PFSK-1 (cell line): ENCODE data around the gene ANTXR1.

ENCODE experiments used
- FOXP2 ChIP-seq: optimal IDR thresholded peaks from 2 replicates; pipeline ENCODE3; 2011; ENCODE audit warnings: borderline replicate concordance, control low read depth, inconsistent platforms; ENCODE audit not compliant: insufficient read depth; ENCODE audit errors: extremely low read length, extremely low read depth
- POLR2AphosphoS5 ChIP-seq: IDR thresholded peaks from 2 replicates; pipeline ENCODE4 v1.6.1; 2012; ENCODE audit warnings: low read depth, mild to moderate bottlenecking, control low read depth, low read length, moderate library complexity
- REST ChIP-seq, 2 experiments: IDR thresholded peaks; 2 replicates each; pipeline versions ENCODE4 v1.6.1 to v1.8.0; 2011 to 2012; ENCODE audit warnings: low read depth in 2 of 2, low read length in 2 of 2, control low read depth in 1 of 2, inconsistent platforms in 1 of 2, mild to moderate bottlenecking in 1 of 2, moderate library complexity in 1 of 2; ENCODE audit not compliant: insufficient read depth in 1 of 2
- SIN3A ChIP-seq: IDR thresholded peaks from 2 replicates; pipeline ENCODE4 v1.6.1; 2012; ENCODE audit warnings: mild to moderate bottlenecking, low read length, moderate library complexity, borderline replicate concordance; ENCODE audit not compliant: insufficient read depth
- TAF1 ChIP-seq: IDR thresholded peaks from 2 replicates; pipeline ENCODE4 v1.6.1; 2012; ENCODE audit warnings: low read length, control low read depth, borderline replicate concordance; ENCODE audit not compliant: insufficient read depth

ANTXR1 gene

GRCh38 chr2:69132960-69133590, 120.1 kb downstream of the ANTXR1 start:
- no peak for TF ChIP-seq FOXP2
- TF ChIP-seq TAF1: no peak
- no peak for TF ChIP-seq SIN3A
- TF ChIP-seq POLR2AphosphoS5: no peak
- TF ChIP-seq REST (IDR thresholded peaks at IDR 0.05; ENCODE audit: insufficient read depth in 1 of 2, low read depth in 2 of 2, low read length in 2 of 2): no peak

- TF ChIP-seq FOXP2 (no peak), TAF1 (no peak), POLR2AphosphoS5 (no peak), SIN3A (no peak)
These were observed 120.9 kb downstream of the ANTXR1 start for GRCh38 chr2:69133898-69134297.

- TF ChIP-seq FOXP2: no peak
- TF ChIP-seq TAF1: no peak
- TF ChIP-seq REST (IDR thresholded peaks at IDR 0.05; ENCODE audit: insufficient read depth in 1 of 2, low read depth in 2 of 2, low read length in 2 of 2): no peak
- TF ChIP-seq SIN3A: no peak
- no peak for TF ChIP-seq POLR2AphosphoS5
These were observed 121.4 kb downstream of the ANTXR1 start for GRCh38 chr2:69134306-69134945.

- TF ChIP-seq SIN3A (no peak), POLR2AphosphoS5 (no peak), TAF1 (no peak)
These were observed 125.3 kb downstream of the ANTXR1 start for GRCh38 chr2:69138247-69138772.

- TF ChIP-seq REST (IDR thresholded peaks at IDR 0.05; ENCODE audit: insufficient read depth in 1 of 2, low read depth in 2 of 2, low read length in 2 of 2) (no peak), SIN3A (no peak), FOXP2 (no peak), POLR2AphosphoS5 (no peak), TAF1 (no peak)
These were observed 125.9 kb downstream of the ANTXR1 start for GRCh38 chr2:69138793-69139459.
